HG03520 (cell line): Measurements from ENCODE around the gene ILK.

ENCODE experiments used
- ATAC-seq: cut with Tn5 transposase; IDR thresholded peaks from one replicate; pipeline ENCODE4 v1.9.1; 2021; ENCODE audit warnings: mild to moderate bottlenecking, moderate library complexity; ENCODE audit not compliant: unreplicated experiment

The ILK gene

DNA sequence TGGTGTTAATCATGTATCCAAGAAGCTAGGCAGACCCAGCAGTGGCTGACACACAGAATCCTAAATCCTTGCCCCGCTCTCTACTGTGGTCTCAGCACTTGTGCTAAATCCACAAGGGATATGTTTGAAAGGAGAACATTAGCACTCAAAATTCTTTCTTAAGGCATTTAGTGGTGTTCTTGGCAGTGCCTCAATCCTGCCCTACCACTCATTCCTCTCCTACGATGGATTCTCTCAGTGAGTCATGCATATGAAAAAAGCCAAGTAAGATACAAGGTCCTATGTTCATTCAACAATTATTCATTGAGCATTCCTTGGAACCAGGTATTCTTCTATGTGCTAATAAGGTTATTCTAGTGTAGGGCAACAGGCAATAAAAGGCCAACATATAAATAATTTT is 31.4 kb upstream of the ILK start:
- ATAC-seq = no peak

DNA sequence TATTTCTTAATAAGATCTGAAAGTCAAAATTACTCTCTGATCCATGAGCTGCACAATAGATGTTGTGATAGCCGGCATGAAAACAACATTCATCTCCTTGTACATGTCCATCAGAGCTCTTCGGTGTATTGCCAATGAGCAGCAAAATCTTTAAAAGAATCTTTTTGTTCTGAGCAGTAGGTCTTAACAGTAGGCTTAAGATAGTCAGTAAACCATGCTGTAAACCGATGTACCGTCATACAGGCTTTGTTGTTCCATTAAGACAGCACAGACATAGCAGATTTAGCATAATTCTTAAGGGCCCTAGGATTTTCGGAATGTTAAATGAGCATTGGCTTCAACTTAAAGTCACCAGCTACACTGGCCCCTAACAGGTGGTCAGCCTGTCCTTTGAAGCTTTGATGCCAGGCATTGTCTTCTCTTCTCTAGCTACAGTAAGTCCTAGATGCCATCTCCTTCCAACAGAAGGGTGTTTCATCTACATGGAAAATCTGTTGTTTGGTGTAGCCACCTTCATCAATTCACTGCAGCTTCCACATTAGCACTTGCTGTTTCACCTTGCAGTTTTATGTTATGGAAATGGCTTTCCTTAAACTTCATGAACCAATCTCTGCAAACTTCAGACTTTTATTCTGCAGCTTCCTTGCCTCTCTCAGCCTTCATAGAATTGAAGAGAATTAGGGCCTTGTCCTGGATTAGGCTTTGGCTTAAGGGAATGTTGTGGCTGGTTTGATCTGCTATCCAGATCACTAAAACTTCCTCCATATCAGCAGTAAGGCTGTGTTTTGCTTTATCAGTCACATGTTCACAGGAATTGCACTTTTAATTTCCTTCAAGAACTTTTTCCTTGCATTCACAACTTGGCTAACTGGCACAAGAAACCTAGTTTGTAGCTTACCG is 28.5 kb upstream of the ILK start:
- no peak for ATAC-seq

- no peak for ATAC-seq
Measured at GRCh38 chr11:6576471-6577373, 26.9 kb upstream of the ILK start.

DNA sequence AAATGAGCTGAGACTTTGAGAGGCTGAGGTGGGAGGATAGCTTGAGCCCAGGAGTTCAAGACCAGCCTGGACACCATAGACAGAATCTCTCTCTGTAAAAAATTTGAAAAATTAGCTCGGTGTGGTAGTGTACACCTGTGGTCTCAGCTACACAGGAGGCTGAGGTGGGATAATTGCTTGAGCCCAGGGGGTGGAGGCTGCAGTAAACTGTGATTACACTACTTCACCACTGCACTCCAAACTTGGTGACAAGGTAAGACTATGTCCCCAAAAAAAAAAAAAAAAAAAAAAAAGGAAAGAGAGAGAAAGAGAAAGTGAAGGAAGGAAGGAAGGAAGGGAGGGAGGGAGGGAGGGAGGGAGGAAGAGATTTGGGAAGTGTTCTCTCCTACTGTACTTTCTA is 25.4 kb upstream of the ILK start:
- ATAC-seq = no peak

DNA sequence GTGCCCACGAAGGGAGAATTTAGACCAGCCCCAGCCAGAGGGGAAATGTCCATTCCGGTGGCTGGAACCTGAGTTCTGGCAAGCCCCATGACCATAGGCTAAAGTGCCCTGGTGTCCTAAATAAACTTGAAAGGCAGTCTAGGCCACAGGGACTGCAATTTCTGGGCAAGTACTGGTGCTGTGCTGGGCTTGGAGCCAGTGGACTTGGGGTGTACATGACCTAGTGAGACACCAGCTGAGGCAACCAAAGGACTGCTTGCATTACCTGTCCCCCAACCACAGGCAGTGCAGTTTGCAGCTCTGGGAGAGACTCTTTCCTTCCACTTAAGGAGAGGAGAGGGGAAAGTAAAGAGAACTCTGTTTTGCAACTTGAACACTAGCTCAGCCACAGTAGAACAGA is 23.9 kb upstream of the ILK start:
- ATAC-seq = no peak

DNA sequence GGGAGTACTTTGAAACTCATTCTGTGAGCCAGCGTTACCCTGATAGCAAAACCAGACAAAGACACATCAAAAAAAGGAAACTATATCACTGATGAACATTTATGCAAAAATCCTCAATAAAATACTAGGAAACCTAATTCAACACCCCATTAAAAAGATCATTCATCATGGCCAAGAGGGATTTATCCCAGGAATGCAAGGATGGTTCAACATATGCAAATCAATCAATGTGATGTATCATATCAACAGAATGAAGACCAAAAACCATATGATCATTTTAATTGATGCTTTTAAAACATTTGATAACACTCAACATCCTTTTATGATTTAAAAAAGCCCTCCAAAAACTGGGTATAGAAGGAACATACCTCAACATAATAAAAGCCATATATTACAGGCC is 20.0 kb upstream of the ILK start:
- ATAC-seq = no peak

DNA sequence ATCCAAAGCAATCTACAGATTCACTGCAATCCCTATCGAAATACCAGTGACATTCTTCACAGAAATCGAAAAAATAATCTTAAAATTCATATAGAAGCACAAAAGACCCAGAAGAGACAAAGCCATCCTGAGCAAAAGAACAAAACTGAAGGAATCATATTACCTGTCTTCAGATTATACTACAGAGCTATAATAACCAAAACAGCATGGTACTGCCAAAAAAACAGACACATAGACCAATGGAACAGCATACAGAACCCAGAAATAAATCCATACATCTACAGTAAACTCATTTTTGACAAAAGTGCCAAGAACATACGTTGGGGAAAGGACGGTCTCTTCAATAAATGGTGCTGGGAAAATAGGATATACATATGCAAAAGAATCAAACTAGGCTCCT is 19.0 kb upstream of the ILK start:
- no peak for ATAC-seq

DNA sequence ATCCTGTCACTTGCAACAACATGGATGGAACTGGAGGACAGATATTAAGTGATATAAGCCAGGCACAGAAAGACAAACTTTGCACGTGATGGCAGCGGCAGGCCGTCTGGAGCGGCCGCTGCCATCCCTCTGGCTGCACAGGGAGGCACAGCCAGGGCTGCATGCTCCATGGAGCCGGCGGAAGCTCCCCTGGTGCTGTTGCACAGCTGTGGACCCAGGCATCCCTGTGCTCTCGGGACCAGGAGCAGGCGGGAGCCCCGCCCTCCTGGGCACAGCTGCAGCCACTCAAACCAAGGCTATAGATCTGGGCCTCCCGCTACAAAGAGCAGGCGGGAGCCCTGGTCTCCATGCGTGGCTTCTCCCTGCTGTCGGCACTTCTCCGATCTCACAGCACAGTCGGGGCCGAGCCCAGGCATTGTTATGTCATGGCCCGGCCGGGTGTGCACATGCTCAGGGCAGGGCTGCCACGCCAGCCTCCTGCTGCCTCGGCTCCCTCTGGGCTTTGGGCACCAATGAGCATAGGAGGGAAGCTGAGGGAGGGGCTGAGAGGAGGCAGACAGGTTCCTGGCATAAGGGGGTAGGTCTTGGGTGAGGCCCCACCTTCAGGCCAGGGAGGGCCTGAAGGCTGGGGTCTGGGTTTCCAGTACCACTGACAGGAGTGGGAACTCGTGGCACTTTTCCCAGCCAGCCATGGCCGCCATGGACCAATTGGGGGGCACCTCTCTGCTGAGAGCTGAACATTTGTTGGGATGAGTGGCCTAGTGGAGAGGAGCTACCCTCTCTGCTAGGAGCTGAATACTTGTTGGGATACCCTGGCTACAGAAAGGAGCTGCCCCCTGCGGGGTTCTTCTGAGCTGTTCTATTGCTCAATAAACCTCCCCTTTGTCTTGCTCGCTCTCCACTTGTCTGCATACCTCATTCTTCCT is 16.9 kb upstream of the ILK start:
- ATAC-seq = no peak

GRCh38 chr11:6587360-6587953 is 16.1 kb upstream of the ILK start:
- ATAC-seq = no peak

DNA sequence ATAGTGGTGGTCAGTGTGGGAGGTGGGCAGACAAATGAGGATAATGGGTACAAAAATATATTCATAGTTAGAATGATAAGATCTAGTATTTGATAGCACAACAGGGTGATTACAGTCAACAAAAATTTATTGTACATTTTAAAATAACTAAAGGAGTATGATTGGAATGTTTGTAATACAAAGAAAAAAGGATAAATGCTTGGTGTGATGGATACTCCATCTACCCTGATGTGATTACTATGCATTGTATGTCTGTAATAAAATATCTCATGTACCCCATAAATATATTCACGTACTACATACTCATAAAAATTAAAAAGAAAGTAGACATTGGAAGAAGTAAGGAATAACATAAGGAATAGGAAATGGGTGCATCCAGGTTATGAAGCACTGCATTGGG is 15.6 kb upstream of the ILK start:
- ATAC-seq = no peak

DNA sequence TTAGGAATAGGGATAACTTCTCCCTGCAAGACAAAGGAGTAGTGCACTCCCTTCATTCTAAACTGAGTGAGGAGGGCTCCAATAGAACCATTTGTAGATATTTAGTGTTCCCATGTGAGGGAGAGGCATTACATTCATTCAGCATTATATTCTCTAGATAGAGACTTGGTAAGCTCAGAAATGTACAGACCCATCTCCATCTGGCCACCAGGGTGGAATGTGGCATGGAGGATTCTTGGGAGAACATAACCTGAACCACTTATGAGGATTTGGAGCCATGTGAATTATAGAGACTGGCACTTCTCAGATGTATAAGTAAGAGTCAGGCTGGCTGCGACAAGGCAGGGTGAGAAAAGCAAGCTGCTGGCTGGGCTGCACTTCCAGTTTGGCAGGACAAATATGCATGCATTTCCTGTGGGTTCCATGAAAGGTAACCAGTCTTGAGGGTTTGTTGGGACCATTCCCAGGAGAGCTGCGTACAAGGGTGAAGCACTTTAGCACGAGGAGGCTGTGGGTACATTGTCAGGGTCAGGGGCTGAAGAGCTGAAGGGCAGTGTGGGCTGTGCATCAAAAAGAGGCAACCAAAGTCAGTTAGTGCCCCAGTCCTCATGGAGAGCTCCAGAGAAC is 9.3 kb upstream of the ILK start:
- ATAC-seq = no peak

DNA sequence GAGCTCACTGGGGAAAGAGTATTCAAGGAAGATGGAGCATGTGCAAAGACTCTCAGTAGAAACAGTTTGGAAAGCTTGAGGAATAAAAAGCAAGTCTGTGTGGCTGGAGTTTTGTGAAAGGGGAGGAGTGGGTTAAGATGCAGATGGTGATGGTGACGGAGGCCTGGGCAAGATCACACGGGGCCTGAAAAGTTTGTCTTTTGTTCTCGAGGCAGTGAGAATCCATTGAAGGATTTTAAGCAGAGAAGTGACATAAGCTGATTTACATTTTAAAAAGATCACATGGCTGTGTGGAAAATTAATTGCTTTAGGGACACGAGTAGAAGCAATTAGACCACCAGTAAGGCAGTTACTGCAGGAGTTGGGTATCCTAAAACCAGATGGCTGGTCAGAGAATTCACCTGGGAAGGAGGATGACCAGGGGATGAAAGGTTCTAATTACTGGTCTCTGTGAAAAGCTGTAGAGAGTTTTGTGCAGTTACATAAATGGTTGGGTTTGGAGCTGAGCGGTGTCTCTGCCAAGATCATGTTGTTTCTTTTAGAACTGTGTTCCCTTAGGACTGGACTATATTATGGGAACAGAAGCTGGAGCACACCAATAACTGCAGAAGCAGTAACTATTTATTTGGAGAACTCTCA is 7.2 kb upstream of the ILK start:
- ATAC-seq = no peak

DNA sequence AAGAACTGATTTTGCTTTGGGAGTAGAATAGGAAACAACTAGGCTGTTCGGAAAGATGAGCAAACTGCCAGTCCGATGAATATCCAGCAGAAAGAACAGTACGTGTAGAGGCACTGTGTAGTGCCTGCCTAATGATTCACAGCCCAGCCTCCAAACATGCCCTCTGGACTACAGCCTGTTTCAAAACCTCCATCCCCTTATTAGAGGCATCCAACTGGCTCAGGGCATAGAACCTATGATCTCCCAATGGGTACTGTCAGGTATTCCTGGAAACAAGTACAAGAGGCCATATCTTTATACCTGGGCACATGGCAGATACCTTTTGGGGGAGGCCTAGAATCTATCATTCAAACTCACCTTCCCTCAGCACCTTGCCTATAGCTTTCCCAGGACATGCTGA is 5.0 kb upstream of the ILK start:
- ATAC-seq = no peak

- no peak for ATAC-seq
Measured at GRCh38 chr11:6599449-6599848, 4.1 kb upstream of the ILK start.

GRCh38 chr11:6599881-6600390 is 3.6 kb upstream of the ILK start:
- ATAC-seq = no peak

- ATAC-seq = no peak
Measured at GRCh38 chr11:6601041-6601461, 2.5 kb upstream of the ILK start.

GRCh38 chr11:6602096-6602940 is 1.3 kb upstream of the ILK start:
- ATAC-seq = no peak

GRCh38 chr11:6604081-6604626 is 580 bp downstream of the ILK start:
- ATAC-seq = peak; percentile 44
